HL-60 (cell line): ENCODE results near the gene GRAMD2B.

Experiments used
- POLR2AphosphoS5 ChIP-seq: IDR thresholded peaks from 2 replicates; pipeline ENCODE4 v1.6.1; 2012; ENCODE audit warnings: low read depth
- SPI1 ChIP-seq: IDR thresholded peaks from 2 replicates; pipeline ENCODE4 v1.6.1; 2012; ENCODE audit warnings: low read depth, mild to moderate bottlenecking, borderline replicate concordance
- TF ChIP-seq, protein P1 (sequence below): IDR thresholded peaks from one replicate; pipeline ENCODE4 v1.5.1; 2011; ENCODE audit warnings: low read length, control low read depth, inconsistent platforms; ENCODE audit not compliant: insufficient read depth

- TF ChIP-seq, protein P1, sequence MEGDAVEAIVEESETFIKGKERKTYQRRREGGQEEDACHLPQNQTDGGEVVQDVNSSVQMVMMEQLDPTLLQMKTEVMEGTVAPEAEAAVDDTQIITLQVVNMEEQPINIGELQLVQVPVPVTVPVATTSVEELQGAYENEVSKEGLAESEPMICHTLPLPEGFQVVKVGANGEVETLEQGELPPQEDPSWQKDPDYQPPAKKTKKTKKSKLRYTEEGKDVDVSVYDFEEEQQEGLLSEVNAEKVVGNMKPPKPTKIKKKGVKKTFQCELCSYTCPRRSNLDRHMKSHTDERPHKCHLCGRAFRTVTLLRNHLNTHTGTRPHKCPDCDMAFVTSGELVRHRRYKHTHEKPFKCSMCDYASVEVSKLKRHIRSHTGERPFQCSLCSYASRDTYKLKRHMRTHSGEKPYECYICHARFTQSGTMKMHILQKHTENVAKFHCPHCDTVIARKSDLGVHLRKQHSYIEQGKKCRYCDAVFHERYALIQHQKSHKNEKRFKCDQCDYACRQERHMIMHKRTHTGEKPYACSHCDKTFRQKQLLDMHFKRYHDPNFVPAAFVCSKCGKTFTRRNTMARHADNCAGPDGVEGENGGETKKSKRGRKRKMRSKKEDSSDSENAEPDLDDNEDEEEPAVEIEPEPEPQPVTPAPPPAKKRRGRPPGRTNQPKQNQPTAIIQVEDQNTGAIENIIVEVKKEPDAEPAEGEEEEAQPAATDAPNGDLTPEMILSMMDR, result no peak
- TF ChIP-seq SPI1 (no peak), POLR2AphosphoS5 (no peak)
Measured at GRCh38 chr5:126394211-126394788, 28.9 kb upstream of the GRAMD2B start.
